ENCODE results near the gene THBD.

THBD gene

GRCh38 chr20:23079926-23080325 is 30.5 kb upstream of the THBD start:
- H3K4me3 ChIP-seq (ENCODE audit: low read depth, low read length) = no peak overlapping the region
- DNase-seq (ENCODE audit: low read depth) = no peak
- no peak for TF ChIP-seq CTCF (IDR thresholded peaks at IDR 0.05; ENCODE audit: insufficient read depth, low read depth, low read length, missing control alignments)

GRCh38 chr20:23079016-23079351 is 29.5 kb upstream of the THBD start:
- no peak overlapping the region for H3K4me3 ChIP-seq (ENCODE audit: low read depth, low read length)
- DNase-seq (ENCODE audit: low read depth) = peak; percentile 12
- peak; percentile 50 for TF ChIP-seq CTCF (IDR thresholded peaks at IDR 0.05; ENCODE audit: insufficient read depth, low read depth, low read length, missing control alignments)

DNA sequence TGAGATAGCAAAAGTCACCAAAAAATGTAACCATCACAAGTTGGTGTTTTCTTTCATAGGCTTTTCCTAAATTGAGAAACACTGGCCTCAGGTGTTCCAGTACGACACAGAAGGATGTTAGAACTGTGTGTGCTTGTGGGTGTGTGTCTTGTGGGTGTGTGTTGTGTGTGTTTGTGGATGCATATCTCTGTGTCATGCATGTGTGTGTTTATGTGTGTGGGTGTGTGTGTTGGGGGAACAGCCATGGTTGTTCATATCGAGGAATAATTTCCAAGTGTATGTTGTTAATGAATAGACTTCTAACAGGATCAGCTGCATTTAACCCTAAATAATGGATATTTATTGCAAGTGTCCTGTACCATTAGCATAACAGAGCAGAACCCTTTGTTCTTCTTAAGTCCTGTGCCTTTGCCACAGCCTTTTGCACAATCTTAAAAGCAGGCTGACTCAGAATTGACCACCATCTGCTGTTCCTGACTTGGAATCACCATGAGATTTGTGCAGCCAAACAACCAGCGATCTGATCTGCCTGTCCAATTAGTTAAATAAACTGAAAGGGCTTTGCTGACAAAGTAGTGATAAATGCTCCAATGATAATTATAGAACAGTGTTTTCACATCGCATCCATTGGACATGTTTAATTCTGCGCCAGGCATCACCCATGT is 29.0 kb upstream of the THBD start:
- DNase-seq (ENCODE audit: low read depth) = no peak
- H3K4me3 ChIP-seq (ENCODE audit: low read depth, low read length) = no peak overlapping the region
- TF ChIP-seq CTCF (IDR thresholded peaks at IDR 0.05; ENCODE audit: insufficient read depth, low read depth, low read length, missing control alignments) = no peak

- DNase-seq (ENCODE audit: low read depth) = no peak
- TF ChIP-seq CTCF (IDR thresholded peaks at IDR 0.05; ENCODE audit: insufficient read depth, low read depth, low read length, missing control alignments) = no peak
- no peak overlapping the region for H3K4me3 ChIP-seq (ENCODE audit: low read depth, low read length)
Observed at GRCh38 chr20:23077277-23077676, 27.8 kb upstream of the THBD start.

- TF ChIP-seq CTCF (IDR thresholded peaks at IDR 0.05; ENCODE audit: insufficient read depth, low read depth, low read length, missing control alignments) = no peak
- DNase-seq (ENCODE audit: low read depth) = no peak
- no peak overlapping the region for H3K4me3 ChIP-seq (ENCODE audit: low read depth, low read length)
Observed at GRCh38 chr20:23074052-23074451, 24.6 kb upstream of the THBD start.

- no peak overlapping the region for H3K4me3 ChIP-seq (ENCODE audit: low read depth, low read length)
- DNase-seq (ENCODE audit: low read depth) = no peak
- TF ChIP-seq CTCF (IDR thresholded peaks at IDR 0.05; ENCODE audit: insufficient read depth, low read depth, low read length, missing control alignments) = no peak
Observed at GRCh38 chr20:23072892-23073586, 23.6 kb upstream of the THBD start.

DNA sequence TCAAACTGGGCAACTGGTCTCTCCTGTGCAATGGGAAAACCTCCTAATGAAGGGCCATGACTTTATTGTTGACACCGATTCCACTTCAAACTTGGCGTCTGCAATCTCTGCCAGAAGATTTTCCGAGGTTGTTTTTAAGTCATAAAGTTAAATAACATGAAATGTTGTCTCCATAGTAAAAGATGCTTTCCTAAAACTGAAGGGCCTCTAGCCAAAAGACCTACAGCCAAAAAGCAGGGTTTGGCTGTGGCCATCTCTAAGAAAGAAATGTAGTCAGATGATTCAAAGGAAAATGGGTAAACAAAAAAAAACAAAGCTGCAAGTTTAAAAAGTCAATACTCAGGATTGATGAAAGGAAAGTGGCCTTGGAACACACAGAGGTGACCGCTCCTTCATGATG is 22.5 kb upstream of the THBD start:
- no peak overlapping the region for H3K4me3 ChIP-seq (ENCODE audit: low read depth, low read length)
- no peak for TF ChIP-seq CTCF (IDR thresholded peaks at IDR 0.05; ENCODE audit: insufficient read depth, low read depth, low read length, missing control alignments)
- no peak for DNase-seq (ENCODE audit: low read depth)
